ENCODE data around the gene SUGCT.

- TF ChIP-seq CTCF (conservative IDR thresholded peaks at IDR 0.05 in 1 of 2, IDR thresholded peaks at IDR 0.05 in 1 of 2; ENCODE audit: extremely low read depth in 1 of 2, insufficient read depth in 1 of 2, low read depth in 1 of 2, low read length in 2 of 2): no peak
- TF ChIP-seq EZH2 (IDR thresholded peaks at IDR 0.05; ENCODE audit: borderline replicate concordance, low read length): no peak
These were observed 582.4 kb downstream of the SUGCT start for GRCh38 chr7:40717242-40717641.
